SK-MEL-5 (cell line): Measurements from ENCODE around the gene NAALADL2. TPM values are rescaled to one million over a fixed set of nuclear protein-coding genes. Genes with fewer than 3 reads are reported as not detected.
"Not testable (repeated sequence)": the region's sequence is repeated elsewhere in the genome, so short reads cannot be mapped to it uniquely, and the experiment has no call there.

Experiments
- DNase-seq: peaks from one replicate; pipeline ENCODE4 v3.0.0-alpha.2; 2016; ENCODE audit warnings: low read depth, low spot score
- in situ Hi-C: cut with HindIII; loops from 2 replicates; pipeline ENCODE4 v1.10.0; 2016; ENCODE audit warnings: low sequenced_read_pairs, high pct_unique_total_duplicates, low pct_unique_long_range_greater_than_20kb
- total RNA-seq: library from RNA; depleted of rRNA; stranded (reverse); fragments of >200 nt; shearing (Covaris generic); gene quantifications from 2 replicates; pipeline ENCODE4 v1.2.3, GENCODE V29; 2014

The NAALADL2 gene
- total RNA-seq, 1 experiment from 2014 or later = 2.9 TPM

- in situ Hi-C loops = no loop called here
Observed at GRCh38 chr3:175421902-175422301, 562.8 kb downstream of the NAALADL2 start.

GRCh38 chr3:175422744-175423143, 563.6 kb downstream of the NAALADL2 start:
- in situ Hi-C loops = no loop called here
- DNase-seq = peak; percentile 64

More at GRCh38 chr3:175421902-175422301, 562.8 kb downstream of the NAALADL2 start:
- no peak for DNase-seq

GRCh38 chr3:175423848-175424247, 564.7 kb downstream of the NAALADL2 start:
- in situ Hi-C loops, DNase-seq: not testable (repeated sequence)

GRCh38 chr3:175426805-175427204, 567.7 kb downstream of the NAALADL2 start:
- in situ Hi-C loops = no loop called here
- DNase-seq = no peak

GRCh38 chr3:175428466-175428865, 569.3 kb downstream of the NAALADL2 start:
- no peak for DNase-seq
- in situ Hi-C loops = no loop called here

- in situ Hi-C loops = no loop called here
- no peak for DNase-seq
Observed at GRCh38 chr3:175430983-175431773, 572.0 kb downstream of the NAALADL2 start.

- DNase-seq = no peak
- in situ Hi-C loops = no loop called here
Observed at GRCh38 chr3:175432376-175433025, 573.4 kb downstream of the NAALADL2 start.

GRCh38 chr3:175433026-175433674, 574.0 kb downstream of the NAALADL2 start:
- DNase-seq = no peak

GRCh38 chr3:175434561-175434960, 575.4 kb downstream of the NAALADL2 start:
- in situ Hi-C loops = no loop called here
- no peak for DNase-seq

More at GRCh38 chr3:175433026-175433674, 574.0 kb downstream of the NAALADL2 start:
- in situ Hi-C loops = no loop called here

- no peak for DNase-seq
- in situ Hi-C loops = no loop called here
Observed at GRCh38 chr3:175443682-175444081, 584.5 kb downstream of the NAALADL2 start.

GRCh38 chr3:175445741-175446140, 586.6 kb downstream of the NAALADL2 start:
- DNase-seq = no peak
- in situ Hi-C loops = no loop called here

GRCh38 chr3:175447521-175447920, 588.4 kb downstream of the NAALADL2 start:
- in situ Hi-C loops = no loop called here
- DNase-seq = no peak

GRCh38 chr3:175453361-175453760, 594.2 kb downstream of the NAALADL2 start:
- in situ Hi-C loops = no loop called here
- DNase-seq = no peak

GRCh38 chr3:175456466-175456865, 597.3 kb downstream of the NAALADL2 start:
- in situ Hi-C loops = no loop called here
- no peak for DNase-seq

GRCh38 chr3:175457301-175457700, 598.2 kb downstream of the NAALADL2 start:
- in situ Hi-C loops = no loop called here
- no peak for DNase-seq

GRCh38 chr3:175460849-175461399, 601.8 kb downstream of the NAALADL2 start:
- in situ Hi-C loops, DNase-seq: not testable (repeated sequence)

GRCh38 chr3:175464362-175464761, 605.2 kb downstream of the NAALADL2 start:
- DNase-seq = no peak
- in situ Hi-C loops = no loop called here

- no peak for DNase-seq
Observed at GRCh38 chr3:175469124-175469523, 610.0 kb downstream of the NAALADL2 start.

More at GRCh38 chr3:175469124-175469523, 610.0 kb downstream of the NAALADL2 start:
- in situ Hi-C loops = no loop called here
